Peyer's patch (tissue), 4 donors: ENCODE results near the gene FSD2.

Source experiments
- CTCF ChIP-seq, 6 experiments: fragments of 450-650 bp in 4 of 6; fragments of 200-600 bp in 2 of 6; sonication (generic) in 1 of 6; IDR thresholded peaks; one replicate each; pipeline ENCODE4 v1.5.1; 2017 to 2019; ENCODE audit warnings: antibody characterized with exemption in 6 of 6, mild to moderate bottlenecking in 3 of 6, moderate library complexity in 1 of 6
- POLR2A ChIP-seq, 2 donors: fragments of 450-650 bp; IDR thresholded peaks; one replicate each; pipeline ENCODE4 v1.5.1; 2017; ENCODE audit warnings: antibody characterized with exemption in 2 of 2, mild to moderate bottlenecking in 2 of 2, moderate library complexity in 2 of 2

- no peak for TF ChIP-seq CTCF (IDR thresholded peaks at IDR 0.05)
- TF ChIP-seq POLR2A (IDR thresholded peaks at IDR 0.05): no peak
These were observed 26.9 kb upstream of the FSD2 start for GRCh38 chr15:82832601-82833361.
